Erythroblast (primary cell): ENCODE results near the gene MAST4.

ENCODE experiments used
- DNase-seq, 2 experiments: peaks; one replicate each; lab custom pipeline; 2025; lab: John Stamatoyannopoulos, UW
- GATA1 ChIP-seq: IDR thresholded peaks from 2 replicates; pipeline ENCODE4 v1.6.1; 2011; ENCODE audit warnings: low read depth, mild to moderate bottlenecking, control low read depth, low read length, moderate library complexity
- POLR2A ChIP-seq: IDR thresholded peaks from 2 replicates; pipeline ENCODE4 v1.6.1; 2011; ENCODE audit warnings: mild to moderate bottlenecking, low read length

MAST4 gene

DNA sequence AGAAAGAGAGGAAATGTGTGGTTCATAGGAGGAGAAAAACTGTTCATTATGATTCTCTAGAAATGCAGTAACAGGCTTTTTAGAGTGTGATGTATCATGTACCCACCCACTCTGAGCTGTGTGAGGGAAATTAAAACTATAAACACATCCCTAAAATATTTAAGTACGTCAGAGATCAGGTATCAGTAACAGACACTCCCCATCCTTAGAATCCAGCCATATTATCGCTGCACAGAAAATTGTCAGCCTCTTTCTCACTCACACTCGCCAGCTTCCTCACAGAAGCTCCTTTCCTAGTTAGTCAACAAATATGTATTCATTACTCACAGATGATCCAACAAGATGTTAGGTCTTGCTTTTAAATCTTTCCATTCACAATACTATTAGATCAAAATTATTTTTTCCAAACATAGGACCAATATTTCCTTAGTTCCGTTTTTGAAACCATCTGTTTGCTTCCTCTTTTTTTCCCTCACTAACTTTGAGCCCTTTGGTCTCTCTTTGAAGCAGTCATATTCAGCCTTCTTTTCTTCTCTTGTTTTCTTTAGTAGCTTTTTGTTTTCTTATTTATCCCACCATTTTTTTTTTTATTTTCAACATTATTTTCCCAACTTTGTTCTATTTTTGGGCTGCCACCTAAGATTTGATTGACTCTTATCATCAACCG is 13.6 kb upstream of the MAST4 start:
- no peak for DNase-seq
- TF ChIP-seq GATA1 (no peak), POLR2A (no peak)

DNA sequence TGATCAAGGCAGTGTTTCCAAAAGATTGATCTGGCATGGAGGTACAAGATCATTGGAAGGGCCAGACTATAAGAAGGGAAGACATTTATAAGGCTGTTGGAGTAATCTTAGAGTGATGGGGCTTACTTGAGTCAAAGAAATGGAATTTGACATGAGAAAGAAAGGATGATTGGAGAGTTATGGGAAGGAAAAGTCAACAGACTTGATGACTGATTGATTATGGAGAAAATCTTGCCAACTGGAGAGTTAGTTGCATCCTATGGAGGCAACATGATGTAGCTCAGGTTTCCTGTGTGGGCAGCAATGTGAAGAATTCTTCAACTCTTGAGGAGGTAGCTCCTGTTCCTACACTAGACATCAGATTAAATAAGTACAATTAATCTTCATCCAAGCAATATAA is 10.9 kb upstream of the MAST4 start:
- TF ChIP-seq POLR2A (no peak), GATA1 (no peak)
- DNase-seq: no peak

DNA sequence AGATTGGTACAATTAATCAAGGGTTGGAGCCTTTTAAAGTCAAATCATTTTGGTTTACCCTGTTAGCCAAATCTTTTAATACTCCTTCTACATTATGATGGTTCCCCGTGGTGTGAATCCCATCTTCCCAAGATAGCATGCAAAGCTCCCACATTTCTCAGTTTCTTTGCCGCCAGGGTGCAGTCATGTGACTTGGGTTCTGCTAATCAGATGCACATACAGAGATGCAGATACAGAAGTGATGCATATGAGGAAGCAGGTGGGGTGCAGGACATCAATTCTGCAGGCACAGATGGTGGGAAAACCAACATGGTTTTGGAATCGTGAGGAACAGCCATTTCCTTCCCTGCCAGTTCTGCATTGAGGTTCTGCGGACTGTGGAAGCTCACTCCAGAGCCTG is 8.4 kb upstream of the MAST4 start:
- TF ChIP-seq GATA1 (no peak), POLR2A (no peak)
- DNase-seq: no peak

DNA sequence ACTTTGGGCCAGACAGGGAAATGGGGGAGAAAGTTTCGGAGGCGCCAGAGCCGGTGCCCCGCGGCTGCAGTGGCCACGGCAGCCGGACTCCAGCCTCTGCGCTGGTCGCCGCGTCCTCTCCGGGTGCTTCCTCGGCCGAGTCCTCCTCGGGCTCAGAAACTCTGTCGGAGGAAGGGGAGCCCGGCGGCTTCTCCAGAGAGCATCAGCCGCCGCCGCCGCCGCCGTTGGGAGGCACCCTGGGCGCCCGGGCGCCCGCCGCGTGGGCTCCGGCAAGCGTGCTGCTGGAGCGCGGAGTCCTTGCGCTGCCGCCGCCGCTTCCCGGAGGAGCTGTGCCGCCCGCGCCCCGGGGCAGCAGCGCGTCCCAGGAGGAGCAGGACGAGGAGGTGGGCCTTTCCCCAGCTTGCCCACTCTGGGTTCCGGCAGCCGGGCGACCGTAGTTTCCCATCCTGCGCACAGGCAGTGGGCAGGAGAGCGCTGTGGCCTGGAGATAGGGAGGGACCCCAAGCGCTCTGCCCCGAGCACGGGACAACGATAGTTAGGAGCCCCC is 516 bp downstream of the MAST4 start:
- no peak for TF ChIP-seq POLR2A
- TF ChIP-seq GATA1: no peak
- DNase-seq: peak; percentile 45 to 48

DNA sequence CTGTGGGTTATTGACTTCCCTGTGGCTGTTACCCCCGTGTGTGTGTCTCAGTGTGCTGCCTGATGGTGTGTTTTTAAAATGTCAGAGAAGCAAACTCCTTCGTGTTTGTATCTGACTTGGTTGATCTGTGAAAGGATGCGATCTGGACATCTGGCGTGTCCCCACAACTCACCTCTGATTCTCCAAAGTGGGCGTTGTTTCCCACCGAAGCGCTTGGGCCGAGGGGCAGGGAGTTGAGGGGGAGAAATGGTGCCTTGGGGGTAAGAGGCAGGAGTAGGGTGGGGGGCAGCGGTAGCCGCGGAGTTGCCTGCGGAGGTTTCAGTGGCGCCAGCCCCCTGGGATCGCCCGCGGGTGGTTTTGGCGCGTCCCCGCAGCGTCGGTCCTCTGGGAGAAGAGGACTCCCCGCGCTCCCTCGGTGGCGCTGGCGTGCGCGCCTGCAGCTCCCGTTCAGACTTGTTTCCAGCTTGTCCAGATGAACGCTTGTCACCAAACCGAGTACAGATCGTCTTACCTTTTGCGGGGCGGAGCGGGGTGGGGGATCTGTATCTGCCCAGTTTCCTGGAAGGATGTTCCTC is 1.1 kb downstream of the MAST4 start:
- peak; percentile 25 to 34 for DNase-seq

DNA sequence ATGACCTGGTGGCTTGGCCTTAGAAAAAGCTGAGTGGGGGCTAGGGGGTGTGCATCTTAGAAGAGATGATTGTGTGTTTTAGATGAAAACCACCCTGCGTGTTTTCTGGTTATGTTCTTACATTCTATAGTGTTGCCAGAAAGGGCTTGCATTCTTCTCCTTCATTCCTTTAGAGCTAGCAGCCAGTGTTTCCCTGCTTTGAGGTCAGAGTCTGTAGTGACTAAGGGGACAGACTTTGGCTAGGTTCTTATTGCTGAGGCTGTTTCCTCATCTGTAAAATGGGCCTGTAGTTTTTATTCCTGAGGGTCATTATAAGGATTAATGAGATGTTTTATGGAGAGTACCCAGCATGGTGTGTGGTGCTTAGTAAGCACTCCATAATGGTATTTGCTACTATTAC is 6.4 kb downstream of the MAST4 start:
- no peak for DNase-seq

More for the DNA sequence above, 1.1 kb downstream of the MAST4 start:
- TF ChIP-seq GATA1: no peak
- peak; percentile 13 for TF ChIP-seq POLR2A

DNA sequence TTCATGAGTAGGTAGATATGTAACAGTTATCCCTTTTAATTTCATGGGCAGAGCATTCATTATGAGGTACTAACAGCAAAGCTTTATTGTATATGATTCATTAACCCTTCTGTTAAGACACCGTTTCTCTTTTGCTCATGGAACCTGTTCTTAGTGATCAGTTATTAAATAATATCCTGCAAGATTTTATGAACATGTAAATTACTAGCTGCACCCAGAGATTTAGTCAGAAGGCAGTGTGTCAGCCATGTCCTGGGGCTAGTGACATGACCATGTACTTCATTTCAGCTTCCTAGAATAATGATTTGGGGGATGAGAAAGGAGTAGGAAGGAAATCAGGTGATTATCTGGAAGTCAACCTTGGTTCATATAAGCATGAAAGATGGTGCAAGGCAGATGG is 7.0 kb downstream of the MAST4 start:
- DNase-seq: no peak
- no peak for TF ChIP-seq GATA1
- TF ChIP-seq POLR2A: no peak

More for the DNA sequence above, 6.4 kb downstream of the MAST4 start:
- no peak for TF ChIP-seq POLR2A
- TF ChIP-seq GATA1: no peak

DNA sequence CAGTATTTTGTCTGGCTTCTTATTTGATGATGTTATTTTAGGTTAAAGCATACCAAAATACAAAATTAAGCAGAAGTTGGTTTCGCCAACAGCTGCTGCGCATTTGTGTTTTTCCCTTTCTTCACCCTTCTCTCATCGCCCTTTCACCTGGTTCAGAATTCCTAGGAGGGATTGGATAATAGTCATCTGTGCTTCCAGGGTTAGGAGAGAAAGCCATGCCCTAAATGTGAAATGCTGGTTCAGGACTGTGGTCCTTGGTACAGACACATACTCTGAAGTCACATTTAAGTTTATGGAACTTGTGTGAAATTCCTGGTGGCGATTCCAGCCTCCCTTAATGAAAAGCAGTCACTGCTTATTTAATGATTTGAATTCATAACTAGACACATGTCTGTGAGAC is 7.7 kb downstream of the MAST4 start:
- no peak for DNase-seq
- TF ChIP-seq POLR2A (no peak), GATA1 (no peak)

DNA sequence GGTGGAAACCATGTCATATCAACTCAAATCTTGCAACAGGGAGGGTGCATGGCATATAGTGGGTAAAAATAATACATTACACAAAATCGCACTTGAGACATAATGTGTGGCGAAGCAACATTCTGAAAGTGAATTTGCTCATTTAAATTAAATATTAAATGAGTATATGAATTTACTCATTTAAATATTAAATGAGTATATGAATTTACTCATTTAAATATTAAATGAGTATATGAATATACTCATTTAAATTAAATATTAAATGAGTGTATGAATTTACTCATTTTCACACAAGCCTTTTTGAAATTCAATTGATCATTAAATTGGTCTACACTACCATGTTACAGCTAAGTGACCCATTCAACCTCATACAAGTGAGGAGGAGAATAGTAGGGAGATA is 10.5 kb downstream of the MAST4 start:
- DNase-seq: no peak
- TF ChIP-seq GATA1: no peak
- TF ChIP-seq POLR2A: no peak

DNA sequence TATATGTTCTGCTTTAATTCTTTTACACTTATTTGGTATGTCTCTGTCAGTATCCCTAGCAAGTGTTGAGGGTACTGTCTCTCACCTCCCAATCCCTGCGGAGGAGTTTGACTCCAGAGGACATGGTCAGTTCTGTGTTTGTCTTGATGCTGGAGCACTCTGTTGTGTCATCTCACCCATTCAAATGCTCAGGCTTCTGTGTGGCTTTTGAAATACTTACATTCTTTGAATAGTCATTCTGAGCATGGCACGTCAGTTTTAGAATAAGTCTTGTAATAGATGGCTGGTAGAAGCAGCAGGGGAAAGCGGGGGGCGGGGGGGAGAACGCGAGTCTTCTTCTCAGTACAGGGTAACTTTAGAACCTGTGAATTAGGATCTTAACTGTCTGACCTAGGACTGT is 12.3 kb downstream of the MAST4 start:
- DNase-seq: no peak
- no peak for TF ChIP-seq GATA1
- no peak for TF ChIP-seq POLR2A

DNA sequence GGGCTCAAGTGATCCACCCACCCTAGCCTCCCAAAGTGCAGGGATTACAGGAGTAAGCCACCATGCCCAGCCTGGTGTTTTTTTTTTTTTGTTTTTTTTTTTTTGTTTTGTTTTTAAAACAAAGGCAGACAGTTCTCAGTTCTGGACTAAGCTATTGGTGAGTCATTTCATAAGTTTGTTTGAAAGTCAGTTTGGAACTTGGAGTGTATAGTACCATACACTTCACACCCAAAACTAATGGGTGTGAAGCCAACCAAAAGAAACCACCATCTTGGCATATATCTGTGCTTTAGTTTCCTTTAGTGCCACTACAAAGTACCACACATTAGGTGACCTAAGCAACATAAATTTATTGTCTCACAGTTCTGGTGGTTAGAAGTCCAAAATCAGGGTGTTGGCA is 13.4 kb downstream of the MAST4 start:
- TF ChIP-seq GATA1 (no peak), POLR2A (no peak)
- DNase-seq: no peak

DNA sequence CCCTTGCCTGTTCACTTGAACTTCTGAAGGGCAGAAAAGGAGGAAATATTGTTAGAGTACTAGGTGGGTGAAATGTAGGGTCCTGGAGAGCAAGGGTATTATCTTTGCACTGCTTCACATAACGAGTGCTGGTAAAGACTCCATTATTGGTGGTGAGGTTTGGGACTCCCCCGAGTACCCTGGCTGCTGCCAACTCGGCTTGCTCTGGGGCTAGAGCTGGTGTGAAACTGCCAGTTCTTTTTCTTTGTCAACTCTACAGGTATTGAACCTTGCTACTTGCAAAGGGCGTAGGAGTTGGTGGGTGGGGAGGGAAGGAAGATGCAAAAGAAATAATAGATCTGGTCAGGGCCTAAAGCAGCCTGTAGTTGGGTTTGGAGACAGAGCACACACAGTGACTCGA is 16.0 kb downstream of the MAST4 start:
- TF ChIP-seq POLR2A (no peak), GATA1 (no peak)
- DNase-seq: no peak

DNA sequence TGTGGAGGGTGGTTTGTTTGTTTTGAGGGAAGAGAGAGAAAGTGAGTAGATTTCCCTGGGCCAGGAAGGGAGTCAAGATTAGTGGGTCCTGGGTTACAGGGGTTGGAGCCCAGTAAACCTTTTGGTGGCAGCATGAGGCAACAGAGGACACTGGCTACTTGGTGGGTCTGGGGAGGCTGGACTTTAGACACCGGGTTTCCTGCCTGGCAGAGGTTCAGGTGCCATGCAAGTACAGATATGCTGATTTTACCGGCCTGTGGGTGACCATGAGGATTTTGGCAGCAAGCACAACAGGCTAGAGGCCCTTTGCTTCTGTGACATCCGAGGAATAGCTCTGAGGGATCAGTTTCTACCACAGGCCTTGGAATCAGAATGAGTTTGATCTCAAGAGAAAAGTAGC is 18.9 kb downstream of the MAST4 start:
- no peak for TF ChIP-seq GATA1
- no peak for TF ChIP-seq POLR2A
- no peak for DNase-seq

DNA sequence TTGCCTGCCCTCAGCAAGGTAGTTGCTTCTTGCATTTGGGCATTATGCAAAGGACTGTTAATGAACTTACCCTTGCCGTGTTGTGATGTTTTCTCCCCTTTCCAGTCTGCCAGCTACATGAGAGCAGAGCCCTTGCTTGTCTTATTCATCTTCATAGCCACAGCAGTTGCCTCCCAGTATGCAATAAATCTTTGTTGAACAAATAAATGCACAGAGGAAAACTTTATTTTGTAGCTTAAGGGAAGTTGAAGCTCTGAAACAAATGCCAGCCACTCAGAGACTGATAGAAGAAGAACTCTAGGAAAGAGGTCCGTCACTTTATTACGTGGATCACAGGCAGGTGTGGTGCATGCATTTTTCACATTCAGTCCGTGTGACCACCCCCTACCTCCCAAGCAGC is 19.7 kb downstream of the MAST4 start:
- TF ChIP-seq GATA1: no peak
- TF ChIP-seq POLR2A: no peak
- no peak for DNase-seq

DNA sequence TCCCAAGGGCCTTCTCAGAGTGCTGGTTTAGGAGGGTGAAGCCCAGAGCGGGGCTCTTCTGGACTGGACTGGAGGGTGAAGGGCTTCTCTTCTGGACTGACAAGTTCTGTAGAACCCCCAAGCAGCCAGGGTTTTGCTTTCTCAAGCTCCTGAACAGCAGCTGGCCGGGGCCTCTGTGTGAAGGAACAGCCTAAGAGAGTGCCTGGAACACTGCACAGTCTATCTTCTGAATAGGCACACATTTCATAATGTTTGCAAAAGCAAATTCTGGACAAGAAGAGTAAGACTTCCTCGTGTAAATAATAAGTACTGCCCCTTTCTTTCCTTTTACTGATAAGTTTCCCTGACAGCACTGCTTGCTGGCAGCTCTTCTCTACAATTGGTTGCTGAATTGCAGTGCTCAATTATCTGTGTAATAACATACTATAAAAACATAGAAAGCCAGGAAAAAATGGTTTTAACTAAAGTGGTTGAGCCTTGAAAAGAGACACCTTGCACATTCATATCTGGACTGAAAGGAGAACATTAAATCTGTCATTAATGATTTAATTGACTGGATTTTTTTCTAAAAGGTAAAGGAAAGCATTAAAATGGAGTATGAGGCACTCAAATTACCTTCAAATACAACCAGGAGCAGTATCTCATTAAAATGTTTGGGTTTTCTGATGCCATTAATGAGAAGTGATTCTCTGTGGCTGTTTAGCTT is 20.5 kb downstream of the MAST4 start:
- TF ChIP-seq POLR2A: no peak
- TF ChIP-seq GATA1: no peak
- DNase-seq: no peak
